Renal pelvis (tissue), 12 donors: Measurements from ENCODE around the gene CHN2. TPM values are rescaled to one million over a fixed set of nuclear protein-coding genes. Genes with fewer than 3 reads are reported as not detected.

Experiments
- DNase-seq: peaks from one replicate; pipeline ENCODE4 v3.0.0-alpha.2; 2013
- long read RNA-seq, 16 experiments: transcript quantifications; one replicate each; lab custom pipeline, GENCODE V29; 2026
- polyA plus RNA-seq, 3 donors: library from polyadenylated mRNA; unstranded; fragments of 120-200 nt; gene quantifications; one replicate each; pipeline ENCODE4 v1.2.1, GENCODE V29; 2013; ENCODE audit not compliant: insufficient read length in 3 of 3

Gene CHN2
- polyA plus RNA-seq: 10 to 100 TPM; 14.7 to 17.7 (median 16.0) TPM
- long read RNA-seq, donor 1, partial matches to known transcripts: 0 of 2 reads
- long read RNA-seq, donor 1, other reads (novel, unspliced or antisense): 0 of 2 reads
- long read RNA-seq, donor 2, partial matches to known transcripts: 0 of 6 reads
- long read RNA-seq, donor 2, other reads (novel, unspliced or antisense): 0 of 6 reads
- long read RNA-seq, donor 3, partial matches to known transcripts: 0 of 2 reads
- long read RNA-seq, donor 3, other reads (novel, unspliced or antisense): 0 of 2 reads
- long read RNA-seq, donor 4, partial matches to known transcripts: 0 of 1 reads
- long read RNA-seq, donor 4, other reads (novel, unspliced or antisense): 0 of 1 reads
- long read RNA-seq, donor 5: 0 reads
- long read RNA-seq, donor 6, partial matches to known transcripts: 0 of 3 reads
- long read RNA-seq, donor 6, other reads (novel, unspliced or antisense): 0 of 3 reads
- long read RNA-seq, donor 7, partial matches to known transcripts: 0 of 3 reads
- long read RNA-seq, donor 7, other reads (novel, unspliced or antisense): 0 of 3 reads
- long read RNA-seq, donor 8: 0 reads
- long read RNA-seq, donor 9, partial matches to known transcripts: 0 of 5 reads
- long read RNA-seq, donor 9, other reads (novel, unspliced or antisense): 0 of 5 reads
- long read RNA-seq, donor 10: 0 reads
- long read RNA-seq, donor 11, partial matches to known transcripts: 0 of 5 reads
- long read RNA-seq, donor 11, other reads (novel, unspliced or antisense): 0 of 5 reads
- long read RNA-seq, donor 12, partial matches to known transcripts: 5 of 7 reads
- long read RNA-seq, donor 12, other reads (novel, unspliced or antisense): 0 of 7 reads
- long read RNA-seq, donor 13: 0 reads
- long read RNA-seq, donor 14, transcript CHN2-201 (13 exons, 3,530 nt): major isoform, 5 of 7 reads
- long read RNA-seq, donor 14, partial matches to known transcripts: 0 of 7 reads
- long read RNA-seq, donor 14, other reads (novel, unspliced or antisense): 0 of 7 reads
- long read RNA-seq, donor 15, partial matches to known transcripts: 0 of 5 reads
- long read RNA-seq, donor 15, other reads (novel, unspliced or antisense): 0 of 5 reads
- long read RNA-seq, donor 16, partial matches to known transcripts: 0 of 7 reads
- long read RNA-seq, donor 16, other reads (novel, unspliced or antisense): 0 of 7 reads

- DNase-seq: peak; percentile 53
Observed at GRCh38 chr7:29194594-29195427, at the start of gene CHN2. TSS of gene CHN2 (plus strand) at chr7:29194775.

- no peak for DNase-seq
Observed at GRCh38 chr7:29145553-29146056, 49.0 kb upstream of the CHN2 start.

- peak; percentile 34 for DNase-seq
Observed at GRCh38 chr7:29146057-29146706, 48.4 kb upstream of the CHN2 start, which contains the start of gene CPVL. TSS of gene CPVL (minus strand) at chr7:29146537. CDS start at chr7:29121061, 25,476 bp downstream.

- DNase-seq: peak; percentile 33
Observed at GRCh38 chr7:29146888-29147609, 47.5 kb upstream of the CHN2 start.

DNA sequence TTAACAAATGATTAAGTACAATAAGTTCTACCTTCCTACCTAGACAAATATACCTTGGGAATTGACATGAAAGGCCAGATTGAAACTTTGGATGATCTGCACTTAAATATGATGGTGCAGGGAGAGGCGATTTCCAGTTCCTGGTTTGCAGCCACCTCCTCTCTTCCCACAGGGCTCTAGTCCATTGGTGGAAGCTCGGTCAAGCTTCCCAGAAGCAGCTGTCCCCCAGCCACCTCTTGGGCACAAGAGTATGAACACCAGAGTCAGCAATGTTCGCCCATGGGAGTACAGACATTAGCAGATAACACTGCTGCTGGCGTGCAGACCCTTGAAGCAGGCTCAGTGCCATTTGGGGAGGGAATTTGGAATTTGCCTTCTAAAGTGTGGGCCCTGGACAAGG, 46.8 kb upstream of the CHN2 start:
- DNase-seq: no peak

DNA sequence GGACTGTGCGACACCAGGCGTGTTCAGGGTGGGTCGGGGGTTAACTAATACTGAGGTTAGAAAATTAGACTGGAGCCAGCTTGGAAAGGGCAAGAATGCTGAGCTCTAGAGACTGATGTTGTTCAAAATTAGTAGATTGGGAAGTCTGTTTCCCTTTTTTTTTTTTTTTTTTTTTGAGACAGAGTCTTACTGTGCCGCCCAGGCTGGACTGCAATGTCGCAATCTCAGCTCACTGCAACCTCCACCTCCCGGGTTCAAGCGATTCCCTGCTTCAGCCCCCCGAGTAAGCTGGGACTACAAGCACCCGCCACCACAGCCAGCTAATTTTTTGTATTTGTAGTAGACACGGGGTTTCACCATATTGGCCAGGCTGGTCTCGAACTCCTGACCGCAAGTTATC, 45.5 kb upstream of the CHN2 start:
- no peak for DNase-seq

DNA sequence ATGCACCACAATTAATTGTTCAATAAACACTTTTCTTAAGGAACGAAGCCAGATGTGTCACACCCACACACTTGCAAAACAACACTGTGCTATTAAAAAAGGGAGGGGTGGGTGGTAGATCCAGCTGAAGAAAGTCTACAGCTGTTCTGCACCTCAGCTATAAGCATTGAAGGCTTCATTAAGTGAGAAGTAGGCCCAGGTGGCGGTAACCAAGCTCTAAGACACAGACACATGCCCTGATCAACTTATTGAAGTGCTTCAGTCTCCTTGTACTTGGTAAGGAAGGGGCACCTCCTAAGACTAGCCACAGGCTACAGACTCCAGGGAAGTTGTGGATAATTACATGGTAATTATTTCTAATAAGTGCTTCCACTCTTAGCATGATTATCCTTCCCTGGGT, 43.7 kb upstream of the CHN2 start:
- DNase-seq: no peak

- no peak for DNase-seq
Observed at GRCh38 chr7:29154076-29154475, 40.5 kb upstream of the CHN2 start.

DNA sequence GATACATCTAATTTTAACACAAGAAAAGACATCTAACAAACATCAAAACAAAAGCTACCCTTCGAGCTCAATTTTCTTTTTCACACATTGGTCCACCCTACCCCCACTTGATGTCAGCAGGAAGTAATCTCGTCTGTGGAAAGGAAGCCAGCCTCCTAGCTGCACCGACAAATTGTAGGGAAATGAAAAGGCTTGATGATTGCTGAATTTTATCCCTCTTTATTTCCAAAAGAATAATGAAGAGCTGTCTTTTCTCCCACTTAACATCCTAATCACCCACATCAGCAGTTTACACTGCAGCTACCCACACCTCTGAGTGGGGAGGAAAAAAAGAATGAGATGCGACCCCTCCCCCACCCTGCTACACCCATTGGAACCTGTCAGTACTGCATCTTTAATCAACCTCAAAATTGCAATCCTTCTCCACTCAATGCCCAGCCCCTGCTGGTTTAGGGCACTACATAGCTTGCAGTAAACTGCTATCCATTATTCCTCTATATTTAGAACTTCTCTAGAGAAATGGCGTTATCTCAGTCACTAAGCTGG, 37.6 kb upstream of the CHN2 start:
- no peak for DNase-seq

DNA sequence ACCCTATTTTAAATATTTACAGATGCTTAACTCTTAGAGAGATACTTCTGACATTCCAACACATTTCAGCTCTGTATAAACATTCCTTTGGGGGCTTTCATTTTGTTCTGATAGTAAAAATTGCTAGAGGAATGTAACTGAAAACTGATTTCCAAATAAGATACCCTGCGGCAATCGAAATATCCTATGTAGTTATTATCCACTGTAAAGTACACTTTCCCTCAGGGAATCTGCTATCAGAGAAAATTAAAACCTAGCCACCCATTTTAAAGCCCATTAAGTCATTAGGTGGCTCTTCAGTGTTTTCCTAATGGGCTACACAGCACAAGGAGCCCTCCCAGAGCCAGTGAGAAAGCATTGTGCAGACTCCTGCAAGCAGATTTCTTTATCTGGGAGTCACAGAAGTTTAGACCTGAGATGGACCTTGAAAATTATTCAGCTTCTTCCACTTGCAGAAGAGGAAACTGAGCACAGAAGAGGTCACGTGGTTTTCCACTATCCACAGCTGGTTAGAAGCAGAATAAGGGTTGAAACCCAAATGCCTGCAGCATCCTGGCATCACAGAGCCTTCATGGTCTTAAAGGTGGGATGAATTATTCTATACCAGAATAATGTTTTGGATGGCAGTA, 35.7 kb upstream of the CHN2 start:
- DNase-seq: no peak

DNA sequence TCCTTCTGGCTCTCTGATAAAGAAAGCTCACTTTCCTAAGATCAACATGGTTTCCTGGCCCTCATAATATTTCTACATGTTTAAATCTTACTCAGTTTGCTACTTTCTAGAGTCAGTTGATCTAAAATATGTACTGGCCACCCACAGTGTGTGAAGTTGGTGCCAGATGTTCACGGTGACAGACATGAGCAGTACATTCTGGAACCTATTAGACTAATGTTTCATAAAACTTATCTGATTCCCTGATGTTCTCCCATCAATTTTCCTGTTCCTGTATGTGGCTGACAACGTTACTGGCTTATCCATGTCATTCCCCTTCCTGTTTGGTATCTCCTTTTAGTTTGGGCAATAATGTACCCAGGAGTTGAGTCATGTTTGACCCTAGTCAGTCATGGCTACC, 34.5 kb upstream of the CHN2 start:
- DNase-seq: no peak

DNA sequence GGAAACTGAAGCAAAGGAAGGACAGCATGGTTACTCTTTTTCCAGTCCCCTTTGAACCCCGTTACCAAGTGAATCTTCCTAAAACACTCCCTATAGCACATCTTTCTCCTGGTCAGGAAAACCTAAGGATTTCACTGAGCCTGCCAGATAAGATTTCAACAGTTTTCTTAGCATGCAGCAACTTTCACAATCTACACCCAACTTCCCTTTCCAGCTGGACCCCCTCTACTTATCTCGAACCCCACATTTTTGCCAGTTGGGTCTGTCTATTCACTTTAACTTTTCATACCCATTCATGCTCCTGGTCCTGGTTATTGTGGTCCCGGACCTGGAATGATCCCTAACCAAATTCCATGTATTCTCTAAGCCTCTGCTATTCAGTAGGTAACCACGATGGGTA, 33.3 kb upstream of the CHN2 start:
- no peak for DNase-seq

DNA sequence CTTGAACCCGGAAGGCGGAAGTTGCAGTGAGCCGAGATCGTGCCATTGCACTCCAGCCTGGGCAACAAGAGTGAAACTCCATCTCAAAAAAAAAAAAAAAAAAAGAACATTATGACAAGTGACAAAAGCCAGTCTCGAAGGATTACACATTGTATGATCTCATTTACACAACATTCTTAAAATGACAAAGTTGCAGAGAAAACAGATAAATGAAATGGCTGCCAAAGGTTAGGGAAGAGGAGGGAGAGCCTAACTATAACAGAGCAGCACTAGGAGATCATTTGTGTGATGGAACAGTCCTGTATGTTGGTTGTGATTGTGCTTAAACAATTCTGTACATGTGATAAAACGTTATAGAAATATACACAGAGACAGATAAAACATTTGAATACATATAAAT, 32.0 kb upstream of the CHN2 start:
- no peak for DNase-seq

- DNase-seq: no peak
Observed at GRCh38 chr7:29163854-29164253, 30.7 kb upstream of the CHN2 start.

- DNase-seq: no peak
Observed at GRCh38 chr7:29167721-29168120, 26.9 kb upstream of the CHN2 start.

DNA sequence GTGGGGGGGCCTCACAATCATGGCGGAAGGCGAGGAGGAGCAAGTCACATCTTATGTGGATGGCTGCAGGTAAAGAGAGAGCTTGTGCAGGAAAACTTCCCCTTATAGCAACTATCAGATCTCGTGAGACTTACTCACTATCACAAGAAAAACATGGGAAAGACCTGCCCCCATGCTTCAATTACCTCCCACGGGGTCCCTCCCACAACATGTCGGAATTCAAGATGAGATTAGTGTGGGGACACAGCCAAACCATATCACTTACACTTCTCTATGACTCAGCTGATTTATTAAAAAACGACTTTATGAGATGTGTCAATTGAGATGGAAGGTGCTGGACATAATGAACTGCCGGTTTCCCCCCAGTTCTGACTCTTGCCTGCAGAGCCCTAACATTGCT, 23.8 kb upstream of the CHN2 start:
- DNase-seq: no peak

DNA sequence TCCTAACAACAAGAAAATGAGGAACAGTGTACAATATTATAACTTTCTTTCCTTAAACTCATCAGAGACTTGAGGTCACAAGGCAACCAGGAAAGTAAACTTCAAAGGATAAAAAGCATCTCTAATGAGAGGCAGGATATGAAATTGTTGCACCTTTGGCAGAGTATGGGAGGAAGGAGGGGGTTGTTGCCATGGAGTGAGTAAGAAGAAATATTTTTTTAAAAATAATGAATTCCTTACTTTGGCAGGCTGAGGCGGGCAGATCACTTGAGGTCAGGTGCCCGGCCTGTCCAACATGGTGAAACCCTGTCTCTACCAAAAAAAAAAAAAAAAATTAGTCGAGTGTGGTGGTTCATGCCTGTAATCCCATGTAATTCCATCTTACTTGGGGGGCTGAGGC, 21.1 kb upstream of the CHN2 start:
- no peak for DNase-seq

DNA sequence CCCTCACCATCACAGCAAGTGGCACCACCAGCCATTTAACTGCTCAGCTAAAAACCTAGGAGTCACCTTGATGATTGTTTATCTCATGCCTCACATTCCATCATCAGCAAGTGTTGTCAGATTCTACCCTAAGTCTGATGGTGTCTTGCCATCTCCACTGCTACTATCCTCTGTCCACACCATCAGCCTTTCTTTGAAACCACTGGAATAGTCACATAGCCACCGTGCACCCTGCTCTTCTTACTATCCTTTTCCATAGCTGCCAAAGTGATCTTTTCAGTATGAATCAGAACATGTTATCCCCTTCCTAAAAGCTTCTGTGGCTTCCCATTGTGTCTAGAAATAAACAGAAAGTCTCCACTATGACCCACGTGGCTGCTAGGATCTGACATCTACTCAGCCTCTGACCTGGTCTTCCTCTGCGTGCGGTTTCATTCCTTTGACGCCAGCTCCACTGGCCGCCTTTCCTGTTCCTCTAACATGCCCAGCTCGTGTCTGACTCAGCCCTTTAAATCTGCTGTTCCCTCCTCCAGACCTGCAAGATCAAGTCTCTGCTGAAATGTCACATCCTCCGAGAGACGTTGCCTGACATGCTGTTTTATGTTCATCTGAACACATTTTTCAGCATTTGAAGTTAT, 16.5 kb upstream of the CHN2 start:
- no peak for DNase-seq

- no peak for DNase-seq
Observed at GRCh38 chr7:29179115-29179514, 15.5 kb upstream of the CHN2 start.
